Endothelial cell of umbilical vein (primary cell): Measurements from ENCODE around the gene CD226.

ENCODE experiments used
- CTCF ChIP-seq, 2 donors: IDR thresholded peaks; 1 replicate in 1 of 2; 2 replicates in 1 of 2; pipeline ENCODE4 v1.5.1; 2011; ENCODE audit warnings: low read length in 2 of 2, mild to moderate bottlenecking in 2 of 2, moderate library complexity in 2 of 2, control low read depth in 1 of 2, inconsistent platforms in 1 of 2, low read depth in 1 of 2; ENCODE audit not compliant: insufficient read depth in 1 of 2; ENCODE audit errors: extremely low read depth in 1 of 2
- EZH2 ChIP-seq: IDR thresholded peaks from 2 replicates; pipeline ENCODE4 v1.6.1; 2012; ENCODE audit warnings: borderline replicate concordance, low read depth, mild to moderate bottlenecking, moderate library complexity, low read length, inconsistent platforms; ENCODE audit not compliant: severe bottlenecking
- POLR2A ChIP-seq: IDR thresholded peaks from 2 replicates; pipeline ENCODE4 v1.6.1; 2012; ENCODE audit warnings: low read depth, mild to moderate bottlenecking, control low read depth, low read length
- POLR2AphosphoS5 ChIP-seq: IDR thresholded peaks from 2 replicates; pipeline ENCODE4 v1.6.1; 2012; ENCODE audit warnings: low read depth, mild to moderate bottlenecking, control low read depth, low read length, moderate library complexity; ENCODE audit not compliant: insufficient read depth

GRCh38 chr18:69887256-69887655 is 60.4 kb downstream of the CD226 start:
- no peak for TF ChIP-seq CTCF (IDR thresholded peaks at IDR 0.05; ENCODE audit: extremely low read depth in 1 of 2, insufficient read depth in 1 of 2, low read depth in 1 of 2, low read length in 2 of 2)
- TF ChIP-seq POLR2A: no peak
- TF ChIP-seq EZH2: no peak
- TF ChIP-seq POLR2AphosphoS5: no peak
